GM18873 (cell line): Measurements from ENCODE around the gene SLC17A2.

Experiments used
- ATAC-seq: cut with Tn5 transposase; IDR thresholded peaks from one replicate; pipeline ENCODE4 v1.9.1; 2021; ENCODE audit warnings: mild to moderate bottlenecking, moderate library complexity, moderate number of reproducible peaks; ENCODE audit not compliant: unreplicated experiment, low FRiP score

SLC17A2 gene

GRCh38 chr6:25922301-25922700 is 8.2 kb downstream of the SLC17A2 start:
- no peak for ATAC-seq

- ATAC-seq: no peak
Observed at GRCh38 chr6:25921525-25922203, 8.8 kb downstream of the SLC17A2 start.

DNA sequence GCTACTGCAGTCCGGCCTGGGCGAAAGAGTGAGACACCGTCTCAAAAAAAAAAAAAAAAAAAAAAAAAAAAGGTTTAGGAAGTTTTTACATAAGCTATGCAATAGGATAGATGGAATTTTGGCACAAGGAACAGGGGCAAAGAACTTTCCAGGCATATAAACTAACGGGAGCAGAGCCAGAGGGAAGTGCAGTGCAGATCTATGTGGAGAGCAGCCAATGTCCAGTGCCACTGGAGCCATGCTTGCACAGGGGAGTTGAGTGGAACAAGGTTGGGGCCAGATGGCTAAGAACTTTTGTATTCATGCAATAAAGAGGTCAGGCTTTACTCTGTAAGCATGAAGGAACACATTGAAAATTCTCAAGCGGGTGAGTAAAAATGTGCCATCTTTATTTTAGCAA is 10.8 kb downstream of the SLC17A2 start:
- no peak for ATAC-seq

GRCh38 chr6:25918083-25918683 is 12.3 kb downstream of the SLC17A2 start:
- no peak for ATAC-seq

- ATAC-seq: no peak
Observed at GRCh38 chr6:25916789-25917490, 13.6 kb downstream of the SLC17A2 start.

DNA sequence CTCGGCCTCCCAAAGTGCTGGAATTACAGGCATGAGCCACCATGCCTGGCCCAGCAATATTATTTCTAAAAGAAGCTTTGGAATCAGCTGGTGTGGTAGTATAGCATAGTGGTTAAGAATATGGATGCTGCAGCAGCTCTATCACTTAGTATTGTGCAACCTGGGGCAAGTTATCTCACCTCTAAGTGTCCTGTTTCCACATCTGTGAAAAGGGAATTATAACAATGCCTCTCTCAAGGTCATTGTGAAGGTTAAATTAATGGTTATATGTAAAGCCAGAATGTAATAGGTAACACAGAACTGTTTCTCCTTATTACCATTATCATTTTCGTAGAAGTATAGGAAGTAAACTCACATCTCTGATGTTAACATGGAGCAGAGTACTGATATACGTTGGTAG is 14.2 kb downstream of the SLC17A2 start:
- no peak for ATAC-seq

- no peak for ATAC-seq
Observed at GRCh38 chr6:25913741-25914140, 16.8 kb downstream of the SLC17A2 start.

DNA sequence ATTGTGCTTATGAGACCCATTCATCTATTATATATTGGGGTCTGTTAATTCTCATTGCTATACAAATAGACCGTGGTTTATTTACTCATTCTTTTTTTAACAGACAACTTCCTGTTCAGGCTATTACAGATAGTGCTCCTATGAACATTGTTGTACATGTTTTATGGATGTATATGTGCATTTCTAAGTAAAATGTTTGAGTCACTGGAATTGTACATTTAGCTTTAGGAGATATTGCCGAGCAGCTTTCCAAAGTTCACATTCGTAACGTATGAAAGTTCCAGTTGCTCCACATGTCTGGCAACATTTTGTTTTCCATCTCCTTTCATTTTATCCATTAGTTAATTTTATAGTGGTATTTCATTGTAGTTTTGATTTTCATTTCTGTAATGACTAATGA is 19.1 kb downstream of the SLC17A2 start:
- no peak for ATAC-seq

DNA sequence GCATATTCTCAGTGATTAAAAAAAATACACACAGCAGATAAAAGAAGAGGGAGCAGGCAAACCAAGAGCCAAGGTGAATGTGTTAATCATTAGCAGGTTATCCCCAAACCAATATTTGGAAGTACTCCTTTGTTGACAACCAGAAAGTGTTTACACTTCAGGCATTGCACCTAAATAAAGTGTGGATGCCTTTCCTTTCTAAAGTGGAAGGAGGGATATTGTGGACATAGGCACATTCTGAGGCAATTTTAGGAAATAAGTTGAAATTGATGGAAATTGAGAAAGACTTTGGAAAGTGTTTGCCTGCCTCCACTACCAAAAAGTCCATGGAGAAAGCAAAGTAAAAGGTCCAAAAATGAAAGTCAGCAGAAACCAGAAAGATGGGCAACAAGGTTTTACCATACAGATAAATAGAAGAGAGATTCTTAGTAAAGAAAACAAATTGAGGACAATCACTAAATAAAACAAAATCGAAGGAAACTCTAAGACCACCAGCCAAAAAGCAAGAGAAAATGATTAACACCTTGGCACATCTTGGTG is 22.9 kb downstream of the SLC17A2 start:
- ATAC-seq: no peak

- no peak for ATAC-seq
Observed at GRCh38 chr6:25903467-25904099, 26.9 kb downstream of the SLC17A2 start.

DNA sequence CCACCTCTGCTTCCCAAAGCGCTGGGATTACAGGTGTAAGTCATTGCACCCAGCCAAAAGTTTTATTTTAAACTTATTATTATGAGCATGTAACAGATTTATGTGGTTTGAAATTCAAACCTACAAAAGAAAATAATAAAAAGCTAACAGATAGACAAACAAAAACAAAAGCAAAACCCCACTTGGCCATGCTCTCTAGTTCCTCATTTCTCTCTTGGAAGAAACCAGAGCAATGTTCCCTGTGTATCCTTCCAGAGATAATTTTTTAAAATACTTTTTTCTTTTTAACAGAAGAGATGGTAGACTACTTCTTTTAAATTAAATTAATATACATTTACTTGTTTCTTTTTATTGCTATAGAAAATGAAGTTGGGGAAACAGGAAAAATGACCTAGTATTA is 28.4 kb downstream of the SLC17A2 start:
- no peak for ATAC-seq

GRCh38 chr6:25900843-25901242 is 29.6 kb downstream of the SLC17A2 start:
- ATAC-seq: no peak

DNA sequence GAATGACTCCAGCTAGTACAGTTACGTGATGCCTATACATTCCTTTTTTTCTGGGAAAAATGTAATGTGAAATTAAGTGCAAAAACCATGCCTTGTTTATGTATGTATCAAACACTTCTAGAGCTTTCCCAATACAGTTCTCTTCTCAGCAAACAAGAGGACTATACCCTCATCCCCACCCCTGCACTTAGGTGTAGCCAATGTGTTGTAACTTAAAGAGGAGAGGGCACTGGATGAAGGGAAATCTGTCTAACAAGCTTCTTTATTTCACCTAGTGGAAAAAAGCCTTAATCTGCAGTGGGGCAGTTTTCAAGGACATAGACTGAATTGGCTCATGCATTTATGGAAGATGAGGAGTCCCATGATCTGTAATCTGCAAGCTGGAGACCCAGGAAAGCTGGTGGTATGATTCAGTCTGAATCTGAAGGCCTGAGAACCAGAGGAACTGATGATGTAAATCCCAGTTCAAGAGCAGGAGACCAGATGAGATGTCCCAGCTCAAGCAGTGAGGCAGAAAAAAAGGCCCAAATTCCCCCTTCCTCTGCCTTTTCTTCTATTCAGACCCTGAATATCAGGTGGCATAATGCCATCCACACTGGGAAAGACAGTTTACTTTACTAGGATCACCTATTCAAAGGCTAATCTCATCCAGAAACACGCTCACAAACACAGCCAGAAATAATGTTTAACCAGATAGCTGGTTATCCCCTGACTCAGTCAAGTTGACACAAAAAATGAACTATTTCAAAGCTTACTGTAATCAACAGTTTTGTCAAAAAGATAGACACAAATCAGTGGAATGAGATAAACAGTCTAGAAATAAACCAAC is 30.7 kb downstream of the SLC17A2 start:
- no peak for ATAC-seq

- ATAC-seq: no peak
Observed at GRCh38 chr6:25899123-25899522, 31.4 kb downstream of the SLC17A2 start.

GRCh38 chr6:25898289-25898977 is 32.1 kb downstream of the SLC17A2 start:
- ATAC-seq: no peak

DNA sequence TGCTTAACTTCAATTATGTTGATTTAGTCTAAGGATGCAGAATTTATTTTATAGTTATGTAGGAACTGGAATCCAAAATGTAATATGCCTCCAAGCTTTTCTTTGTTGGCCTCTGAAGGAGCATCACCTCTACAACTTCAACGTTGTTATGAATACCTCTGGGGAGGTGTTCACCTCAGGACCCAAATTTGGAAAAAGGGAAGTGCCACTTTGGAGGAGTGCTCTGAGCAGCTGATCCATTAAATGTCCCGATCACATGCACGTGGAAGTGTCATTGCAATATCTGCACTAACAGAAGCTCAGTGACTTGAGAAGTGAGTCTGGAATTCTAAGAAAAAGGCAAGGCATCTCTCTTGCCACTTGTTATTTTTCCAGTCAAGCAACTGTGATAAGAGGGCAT is 34.2 kb downstream of the SLC17A2 start:
- no peak for ATAC-seq

GRCh38 chr6:25895771-25896170 is 34.7 kb downstream of the SLC17A2 start:
- no peak for ATAC-seq

DNA sequence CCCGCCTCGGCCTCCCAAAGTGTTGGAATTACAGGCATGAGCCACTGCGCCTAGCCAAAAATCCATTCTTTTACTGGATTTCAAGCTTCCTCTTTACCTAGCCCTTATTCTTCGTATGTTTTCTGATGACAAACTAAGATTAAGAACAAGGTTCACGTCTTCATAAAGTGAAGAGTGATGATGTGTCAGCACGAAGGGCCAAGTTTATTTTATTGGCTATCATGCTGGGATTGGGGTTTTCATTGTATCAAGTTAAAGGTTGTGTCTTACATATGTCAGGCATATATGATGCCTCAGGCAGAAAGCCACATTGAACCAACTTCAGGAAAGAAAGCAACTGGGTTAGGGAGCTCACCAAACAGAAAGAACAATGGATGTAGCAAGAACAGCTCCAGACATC is 36.7 kb downstream of the SLC17A2 start:
- no peak for ATAC-seq

DNA sequence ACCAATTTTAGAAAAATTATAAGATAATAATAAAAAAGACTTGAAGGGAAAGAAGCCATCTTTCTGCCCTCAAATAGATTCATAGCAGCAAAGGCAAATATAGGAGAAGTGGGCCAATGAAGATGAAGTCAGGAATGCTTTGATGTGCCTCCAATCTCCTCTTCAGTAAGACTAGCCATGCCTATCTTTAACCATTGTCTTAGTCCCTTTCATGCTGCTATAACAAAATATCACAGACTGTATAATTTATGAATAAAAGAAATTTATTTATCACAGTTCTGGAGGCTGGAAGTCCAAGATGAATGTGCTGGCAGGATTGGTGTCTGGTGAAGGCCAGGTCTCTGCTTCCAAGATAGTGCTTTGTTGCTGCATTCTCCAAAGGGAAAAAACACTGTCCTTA is 37.6 kb downstream of the SLC17A2 start:
- no peak for ATAC-seq
